ENCODE measurements around the gene AVPR2.

DNA sequence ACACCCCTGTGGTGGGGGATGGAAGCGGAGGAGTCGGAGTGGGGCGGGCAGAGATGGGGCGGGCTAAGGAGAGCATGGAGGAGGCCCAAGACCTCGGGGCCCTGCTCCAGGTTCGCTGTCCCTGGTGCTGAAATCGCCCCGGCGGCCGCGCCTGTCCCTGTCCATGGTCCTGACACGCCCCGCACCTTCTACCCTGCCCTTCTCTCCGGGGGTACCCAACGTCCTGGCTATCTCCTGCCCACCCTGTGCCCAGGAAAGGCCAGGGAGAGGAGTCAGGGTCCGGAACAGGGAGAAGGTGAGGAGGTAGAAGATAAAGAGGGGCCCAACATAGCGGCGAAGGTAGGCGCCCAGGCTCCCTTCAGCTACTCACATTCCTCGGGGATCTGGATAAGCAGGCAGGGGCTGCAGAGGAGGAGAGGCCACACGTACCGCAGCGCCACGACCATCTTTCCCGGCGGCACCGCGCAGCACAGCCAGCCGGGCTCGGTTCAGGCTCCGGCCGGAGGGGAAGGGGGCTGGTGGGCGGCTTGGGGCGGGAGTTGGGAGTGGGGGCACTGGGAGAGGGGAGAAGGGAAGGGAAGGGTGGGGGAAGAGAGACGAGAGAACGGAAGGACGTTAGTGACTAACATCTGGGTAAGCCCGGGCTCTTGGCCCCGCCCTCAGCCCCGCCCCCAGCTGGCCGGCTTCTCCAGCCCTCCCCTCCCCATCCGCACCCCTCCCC lies 28.9 kb upstream of the AVPR2 start:
- no peak for TF ChIP-seq GATA2 (IDR thresholded peaks at IDR 0.05; ENCODE audit: low read depth, low read length)
- no peak for TF ChIP-seq GATA3 (IDR thresholded peaks at IDR 0.05; ENCODE audit: low read depth, low read length)
